NOMO-1 treated with DMSO at 0.1 percent for 48 hours (cell line): ENCODE data around the gene SLITRK1.

Experiments
- DNase-seq: peaks from one replicate; lab custom pipeline; 2025; ENCODE audit not compliant: unreplicated experiment; lab: John Stamatoyannopoulos, UW

SLITRK1 gene

GRCh38 chr13:83881917-83882605 lies at the start of gene SLITRK1:
TSS of gene SLITRK1 (minus strand) at chr13:83882474. CDS start at chr13:83881507, 967 bp downstream.
- DNase-seq: no peak

GRCh38 chr13:83929157-83929556 lies 46.9 kb upstream of the SLITRK1 start:
- no peak for DNase-seq

GRCh38 chr13:83919775-83920174 lies 37.5 kb upstream of the SLITRK1 start:
- no peak for DNase-seq

- no peak for DNase-seq
Observed at GRCh38 chr13:83914368-83914767, 32.1 kb upstream of the SLITRK1 start.

GRCh38 chr13:83907196-83907989 lies 25.1 kb upstream of the SLITRK1 start:
- DNase-seq: no peak

GRCh38 chr13:83906240-83906820 lies 24.1 kb upstream of the SLITRK1 start:
- DNase-seq: no peak

GRCh38 chr13:83905641-83906040 lies 23.4 kb upstream of the SLITRK1 start:
- DNase-seq: no peak

- no peak for DNase-seq
Observed at GRCh38 chr13:83895994-83896580, 13.8 kb upstream of the SLITRK1 start.

GRCh38 chr13:83890358-83890757 lies 8.1 kb upstream of the SLITRK1 start:
- no peak for DNase-seq

- no peak for DNase-seq
Observed at GRCh38 chr13:83884141-83884540, 1.9 kb upstream of the SLITRK1 start.

GRCh38 chr13:83883061-83883523 lies 818 bp upstream of the SLITRK1 start:
- no peak for DNase-seq

GRCh38 chr13:83882606-83882959 lies 309 bp upstream of the SLITRK1 start:
- DNase-seq: no peak

- no peak for DNase-seq
Observed at GRCh38 chr13:83881140-83881684, 1.1 kb downstream of the SLITRK1 start.

- DNase-seq: no peak
Observed at GRCh38 chr13:83880275-83881139, 1.8 kb downstream of the SLITRK1 start.

- DNase-seq: no peak
Observed at GRCh38 chr13:83879431-83880171, 2.7 kb downstream of the SLITRK1 start.

GRCh38 chr13:83878691-83879430 lies 3.4 kb downstream of the SLITRK1 start:
- DNase-seq: no peak

- no peak for DNase-seq
Observed at GRCh38 chr13:83877651-83878355, 4.5 kb downstream of the SLITRK1 start.

GRCh38 chr13:83876546-83876945 lies 5.7 kb downstream of the SLITRK1 start:
- DNase-seq: no peak
